ENCODE measurements around the gene RFPL1. TPM values are rescaled to one million over a fixed set of nuclear protein-coding genes. Genes with fewer than 3 reads are reported as not detected.
"Not testable (repeated sequence)": the region's sequence is repeated elsewhere in the genome, so short reads cannot be mapped to it uniquely, and the experiment has no call there.

RFPL1 gene
- total RNA-seq, 1 donor from 2014 or later: not detected

GRCh38 chr22:29477723-29478318 is 39.4 kb downstream of the RFPL1 start:
- intact Hi-C loops (cut with micrococcal nuclease): no loop called here

DNA sequence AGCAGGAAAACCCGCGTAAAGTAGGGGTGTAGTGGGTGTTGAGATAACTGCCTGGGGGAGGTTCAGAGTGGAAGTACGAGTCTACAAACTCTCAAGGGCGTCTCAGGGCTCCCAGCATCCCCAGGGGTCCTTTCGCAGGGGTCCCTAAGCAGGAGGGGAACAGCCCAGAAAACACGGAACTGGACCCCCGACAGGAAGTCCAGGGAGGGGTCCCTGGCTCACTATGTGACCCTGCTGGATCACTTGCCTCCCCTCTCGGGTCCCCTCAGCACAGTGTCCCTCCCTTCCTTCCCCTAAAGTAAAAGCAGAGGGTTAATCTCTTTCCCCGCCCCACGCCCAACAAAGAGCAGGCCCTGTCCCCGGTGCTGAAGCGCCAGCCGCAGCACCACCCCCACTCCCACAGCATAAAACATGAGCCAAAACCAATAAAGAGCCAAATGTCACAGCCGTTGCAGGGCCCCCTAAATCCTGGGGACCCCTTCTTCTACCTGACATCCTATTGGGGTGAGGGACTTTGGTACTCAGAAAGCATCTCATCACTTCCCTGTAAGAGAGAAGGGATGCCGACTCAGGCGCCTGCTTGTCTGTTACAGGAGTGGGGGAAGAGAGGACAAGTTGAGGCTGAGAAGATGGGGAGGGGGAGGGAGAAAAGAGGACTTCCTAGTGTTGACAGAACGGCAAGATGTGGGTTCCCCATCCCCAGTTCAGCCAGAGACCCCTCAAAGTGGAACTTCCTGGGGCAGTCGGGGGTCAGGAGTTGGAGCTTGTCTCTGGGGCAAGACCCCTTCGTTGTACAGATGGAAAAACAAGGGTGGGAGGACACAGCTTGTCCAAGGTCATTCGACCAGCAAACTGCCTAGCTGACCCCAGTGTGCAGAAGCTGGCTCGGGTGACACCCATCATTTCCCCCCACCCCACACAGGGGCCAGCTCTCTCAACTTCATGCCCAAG is 40.2 kb downstream of the RFPL1 start:
- intact Hi-C loops (cut with micrococcal nuclease): no loop called here

DNA sequence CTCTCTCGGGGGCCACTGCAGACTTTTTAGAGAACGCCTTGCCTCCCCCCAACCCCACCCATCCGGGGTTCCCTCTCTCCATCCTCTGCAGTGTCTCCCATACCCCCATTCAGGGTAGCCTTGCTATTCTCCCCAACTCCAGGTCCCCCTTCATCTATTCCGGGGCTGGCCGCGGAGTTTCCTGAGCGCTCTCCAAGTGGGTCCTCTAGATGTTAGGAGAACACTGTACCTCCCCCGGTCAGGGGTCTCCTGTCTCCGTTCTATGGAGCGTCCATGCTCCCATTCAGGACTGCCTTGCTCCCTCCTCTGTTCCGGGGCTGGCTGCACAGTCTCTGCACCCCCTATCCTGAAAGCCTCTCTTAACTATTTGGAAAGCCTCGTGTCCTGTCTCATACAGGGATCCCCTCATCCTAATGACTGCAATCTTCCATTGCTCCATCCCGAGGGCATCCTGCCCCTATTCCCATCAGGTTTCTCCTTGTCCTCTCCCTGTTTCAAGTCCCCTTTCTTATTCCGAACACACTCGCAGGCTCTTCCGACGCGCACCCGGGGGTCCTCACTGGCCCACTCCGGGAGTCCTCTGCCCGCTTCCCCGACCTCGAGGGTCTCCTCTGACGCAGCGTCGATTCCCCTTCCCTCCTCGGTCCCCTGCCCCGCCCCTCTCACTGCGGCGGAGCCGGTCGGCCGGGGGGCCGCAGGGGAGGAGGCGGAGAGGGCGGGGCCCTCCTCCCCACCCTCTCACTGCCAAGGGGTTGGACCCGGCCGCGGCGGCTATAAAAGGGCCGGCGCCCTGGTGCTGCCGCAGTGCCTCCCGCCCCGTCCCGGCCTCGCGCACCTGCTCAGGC is 41.3 kb downstream of the RFPL1 start, which contains the start of gene NEFH:
Gene NEFH (plus strand): TSS at position 802 of the 845 bp plus-strand sequence. CDS start 45 bp downstream, outside the sequence.
- intact Hi-C loops (cut with micrococcal nuclease): no loop called here

DNA sequence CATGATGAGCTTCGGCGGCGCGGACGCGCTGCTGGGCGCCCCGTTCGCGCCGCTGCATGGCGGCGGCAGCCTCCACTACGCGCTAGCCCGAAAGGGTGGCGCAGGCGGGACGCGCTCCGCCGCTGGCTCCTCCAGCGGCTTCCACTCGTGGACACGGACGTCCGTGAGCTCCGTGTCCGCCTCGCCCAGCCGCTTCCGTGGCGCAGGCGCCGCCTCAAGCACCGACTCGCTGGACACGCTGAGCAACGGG is 41.8 kb downstream of the RFPL1 start:
- intact Hi-C loops (cut with micrococcal nuclease): no loop called here

GRCh38 chr22:29480512-29481264 is 42.3 kb downstream of the RFPL1 start:
- intact Hi-C loops (cut with micrococcal nuclease): no loop called here

- intact Hi-C loops (cut with micrococcal nuclease): no loop called here
These were observed 43.0 kb downstream of the RFPL1 start for GRCh38 chr22:29481265-29482000.

DNA sequence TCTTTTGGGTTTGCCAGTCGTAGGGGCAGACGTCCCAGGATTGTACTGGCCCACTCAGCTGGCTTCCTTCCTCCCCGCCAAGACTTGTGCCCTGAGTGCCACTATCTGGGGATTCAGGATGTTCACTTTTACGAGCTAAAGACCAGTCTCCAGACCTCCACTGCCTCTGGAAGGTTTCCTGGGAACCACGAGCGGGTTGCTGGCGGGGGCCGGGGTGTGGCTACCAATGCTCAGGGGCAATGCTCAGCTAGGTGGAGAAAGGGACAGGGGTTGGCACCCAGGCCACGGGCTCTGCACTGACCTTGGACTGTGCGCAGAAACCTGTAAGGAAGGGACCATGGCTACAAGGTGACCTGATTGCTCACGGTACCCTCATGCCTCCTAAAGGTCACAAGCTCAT is 43.9 kb downstream of the RFPL1 start:
- intact Hi-C loops (cut with micrococcal nuclease): no loop called here

GRCh38 chr22:29482726-29483125 is 44.3 kb downstream of the RFPL1 start:
- intact Hi-C loops (cut with micrococcal nuclease): no loop called here

- intact Hi-C loops (cut with micrococcal nuclease): no loop called here
These were observed 44.9 kb downstream of the RFPL1 start for GRCh38 chr22:29483254-29483653.

GRCh38 chr22:29484642-29485041 is 46.3 kb downstream of the RFPL1 start:
- intact Hi-C loops (cut with micrococcal nuclease): no loop called here

DNA sequence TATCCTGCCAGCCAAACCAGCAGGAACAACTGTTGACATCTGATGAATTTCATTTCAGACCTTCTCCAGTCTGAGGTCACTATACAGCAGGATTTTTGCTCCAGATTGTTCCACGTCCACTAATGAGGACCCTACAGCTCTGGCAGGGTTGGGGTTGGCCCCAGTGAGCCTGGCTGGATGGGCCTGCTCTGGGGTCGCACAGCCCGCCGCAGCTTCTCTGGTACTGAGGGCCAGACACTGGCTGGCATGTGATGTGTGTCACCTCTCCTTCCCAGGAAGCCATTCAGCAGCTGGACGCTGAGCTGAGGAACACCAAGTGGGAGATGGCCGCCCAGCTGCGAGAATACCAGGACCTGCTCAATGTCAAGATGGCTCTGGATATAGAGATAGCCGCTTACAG is 47.1 kb downstream of the RFPL1 start:
- intact Hi-C loops (cut with micrococcal nuclease): no loop called here

DNA sequence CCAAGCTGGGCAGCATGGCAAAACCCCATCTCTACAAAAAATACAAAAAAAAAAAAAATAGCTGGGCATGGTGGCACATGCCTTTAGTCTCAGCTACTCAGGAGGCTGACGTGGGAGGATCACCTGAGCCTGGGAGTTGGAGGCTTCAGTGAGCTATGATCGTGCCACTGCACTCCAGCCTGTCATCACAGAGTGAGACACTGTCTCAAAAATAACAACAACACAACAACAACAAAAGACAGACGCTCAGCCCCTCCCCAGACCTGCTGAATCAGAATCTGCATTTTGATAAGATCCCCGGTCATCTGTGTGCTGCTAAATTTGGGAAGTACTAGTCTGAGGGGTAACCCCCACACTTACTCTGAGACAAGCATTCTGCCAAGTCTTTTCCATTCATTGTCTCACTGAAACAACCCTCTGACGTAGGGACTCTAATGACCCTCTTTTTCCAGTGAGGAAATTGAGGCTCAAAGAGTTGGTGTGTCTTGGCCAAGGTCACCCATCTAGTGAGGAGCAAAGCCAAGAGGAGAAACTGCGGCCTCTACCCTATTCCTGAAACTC is 49.1 kb downstream of the RFPL1 start:
- intact Hi-C loops (cut with micrococcal nuclease): no loop called here

GRCh38 chr22:29489127-29489780 is 50.9 kb downstream of the RFPL1 start:
- intact Hi-C loops (cut with micrococcal nuclease): not testable (repeated sequence)

GRCh38 chr22:29491012-29491411 is 52.6 kb downstream of the RFPL1 start:
- intact Hi-C loops (cut with micrococcal nuclease): no loop called here

Other genes starting within 250 kb of the RFPL1 start
- not detected in 2 replicates for gene EMID1, start 232.7 kb upstream of the RFPL1 start, total RNA-seq
- 44.8 and 48.0 TPM in 2 replicates for gene RHBDD3, start 170.6 kb upstream of the RFPL1 start, total RNA-seq
- gene EWSR1, start 170.3 kb upstream of the RFPL1 start, total RNA-seq: 390 and 397 TPM in 2 replicates
- 2.7 TPM in 2 replicates for gene GAS2L1, start 131.9 kb upstream of the RFPL1 start, total RNA-seq
- gene RASL10A, start 122.9 kb upstream of the RFPL1 start, total RNA-seq: 0.49 and 0.76 TPM in 2 replicates
- 91.8 and 92.7 TPM in 2 replicates for gene AP1B1, start 50.0 kb upstream of the RFPL1 start, total RNA-seq
- 3.1 and 3.2 TPM in 2 replicates for gene NEFH, start 41.6 kb downstream of the RFPL1 start, total RNA-seq
- 53.7 and 56.0 TPM in 2 replicates for gene THOC5, start 115.2 kb downstream of the RFPL1 start, total RNA-seq
- 37.1 and 40.3 TPM in 2 replicates for gene NIPSNAP1, start 142.5 kb downstream of the RFPL1 start, total RNA-seq
- gene NF2, start 165.1 kb downstream of the RFPL1 start, total RNA-seq: 59.1 and 60.1 TPM in 2 replicates

All from T-helper 1 cell treated with Interleukin-12 subunit alpha and Interleukin-12 subunit beta and Interleukin-4 antibody, amounts not matched to agents 30 ng/mL and 1 ng/mL, for 36 hours (primary cell).